GM21360 (cell line): ENCODE measurements around the gene ASTN2.

ENCODE experiments used
- ATAC-seq: cut with Tn5 transposase; IDR thresholded peaks from one replicate; pipeline ENCODE4 v1.9.1; 2021; ENCODE audit warnings: mild to moderate bottlenecking, moderate library complexity; ENCODE audit not compliant: unreplicated experiment

Gene ASTN2

DNA sequence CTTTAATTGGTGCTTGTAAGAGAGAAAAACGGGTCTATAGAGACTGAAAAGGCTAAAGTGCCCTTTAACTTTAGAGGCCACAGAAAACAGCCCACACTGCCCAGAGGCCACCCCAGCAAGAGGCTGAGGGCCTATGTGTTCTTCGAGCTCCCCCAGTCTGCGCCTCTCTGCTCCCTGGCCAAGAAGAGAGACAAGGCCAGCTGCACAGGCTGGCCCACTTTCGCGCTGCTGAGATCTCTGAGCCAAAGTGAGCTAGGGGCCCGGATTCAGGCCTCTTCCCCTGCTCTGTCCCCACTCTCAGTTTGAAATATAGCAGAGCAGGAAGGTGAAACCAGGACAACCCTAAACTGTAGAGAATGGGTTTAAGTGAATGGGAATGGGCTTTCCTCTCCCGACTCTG lies 859.7 kb downstream of the ASTN2 start:
- no peak for ATAC-seq

DNA sequence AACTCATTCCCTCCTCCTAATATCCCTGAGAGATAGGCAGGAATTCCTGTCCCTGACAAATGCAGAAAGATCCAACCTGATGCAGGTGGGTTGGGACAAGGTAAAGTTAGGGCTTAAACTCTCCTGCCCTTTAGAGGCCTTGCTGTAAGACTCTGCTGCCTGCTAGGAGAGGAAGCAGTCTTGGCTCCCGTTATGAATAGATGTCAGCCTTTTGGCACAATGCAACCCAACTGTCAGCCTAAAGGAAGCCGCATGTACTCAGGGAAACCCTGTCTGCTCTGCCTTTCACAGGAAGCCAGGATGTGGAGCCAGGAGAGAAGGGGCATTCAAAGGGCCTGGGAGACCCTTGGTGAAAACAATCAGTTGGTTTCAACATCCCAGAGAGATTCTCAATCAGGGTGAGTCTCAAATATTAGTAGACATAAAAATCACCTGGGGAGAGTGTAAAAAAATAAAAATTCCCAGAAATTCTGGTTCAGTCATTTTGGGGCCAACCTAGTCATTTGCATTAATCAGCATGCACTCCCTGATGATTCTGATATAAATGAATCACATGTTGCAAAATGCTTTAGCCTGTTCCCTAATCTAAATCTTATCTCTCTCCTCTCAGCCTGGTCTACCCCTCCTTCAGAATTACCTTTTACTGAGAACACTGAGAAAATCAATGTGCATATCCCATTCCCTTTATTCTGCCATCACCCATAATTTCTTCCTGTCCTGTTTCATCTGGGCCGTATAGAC lies 864.0 kb downstream of the ASTN2 start:
- ATAC-seq, result no peak

DNA sequence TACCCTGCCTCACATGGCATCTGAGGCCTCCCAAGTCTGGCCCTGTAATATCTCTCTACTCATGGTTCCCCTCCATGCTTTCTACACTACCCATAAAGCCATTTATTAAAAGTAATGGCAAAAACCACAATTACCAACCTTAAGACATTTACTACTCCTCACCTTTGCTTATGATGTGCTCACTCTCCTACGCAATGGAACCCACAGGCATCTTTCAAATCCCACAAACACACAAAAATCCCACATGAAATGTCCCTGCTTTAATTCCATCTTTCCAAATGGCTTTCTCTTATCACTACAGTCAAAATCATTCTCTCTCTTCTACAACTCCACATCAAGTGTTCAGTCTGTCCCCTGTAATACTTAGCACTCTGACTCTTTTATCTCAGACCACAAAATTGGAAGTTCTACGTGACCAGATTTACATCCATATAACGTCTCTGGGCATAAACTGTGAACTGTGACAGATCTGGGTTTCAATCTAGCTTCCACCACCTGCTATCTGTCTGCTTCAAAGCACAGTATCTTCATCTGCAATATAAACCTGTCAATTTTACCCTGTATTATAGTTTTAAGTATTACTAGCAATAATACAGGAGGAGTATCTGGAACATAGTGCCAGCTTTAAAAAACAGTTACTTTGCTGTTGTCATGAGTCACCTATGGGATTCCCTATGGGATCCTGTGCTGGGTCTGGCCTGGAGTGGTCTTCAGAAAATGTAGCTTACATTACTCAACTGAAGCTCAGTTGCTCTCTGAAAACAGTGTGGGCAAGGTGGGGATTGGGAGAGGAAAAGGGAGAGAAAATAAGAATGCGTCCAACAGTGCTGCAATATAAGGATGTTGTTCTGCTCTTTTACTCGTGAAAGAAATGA lies 864.8 kb downstream of the ASTN2 start:
- no peak for ATAC-seq

DNA sequence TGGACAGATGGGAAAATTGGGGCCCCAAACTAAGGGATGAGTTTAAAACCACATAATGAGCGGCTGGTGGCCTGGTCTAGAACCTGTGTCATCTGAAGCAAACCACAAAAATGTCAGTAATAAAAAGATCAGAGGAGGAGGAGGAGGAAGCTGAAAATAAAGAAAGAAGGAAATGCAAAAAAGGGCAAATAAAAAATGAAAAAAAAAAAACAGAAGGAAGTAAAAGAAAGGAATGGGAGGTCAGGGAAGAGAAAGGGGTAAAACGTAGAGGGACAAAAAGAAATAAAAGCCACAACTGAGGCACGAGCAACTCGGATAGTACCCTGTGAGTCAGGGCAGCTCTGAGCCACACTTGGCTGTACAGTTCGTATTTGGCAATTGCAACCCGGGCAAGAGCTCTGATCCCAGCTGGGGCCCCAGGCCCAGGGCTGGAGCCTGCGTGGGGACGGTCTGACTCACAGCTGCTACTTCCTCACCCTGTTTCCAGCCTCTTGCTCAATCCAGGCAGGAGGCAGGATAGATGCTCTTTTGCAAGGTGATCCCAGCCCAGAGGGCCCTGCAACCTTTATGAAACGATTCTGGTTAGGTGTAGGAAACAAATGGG lies 865.7 kb downstream of the ASTN2 start:
- ATAC-seq, result no peak

DNA sequence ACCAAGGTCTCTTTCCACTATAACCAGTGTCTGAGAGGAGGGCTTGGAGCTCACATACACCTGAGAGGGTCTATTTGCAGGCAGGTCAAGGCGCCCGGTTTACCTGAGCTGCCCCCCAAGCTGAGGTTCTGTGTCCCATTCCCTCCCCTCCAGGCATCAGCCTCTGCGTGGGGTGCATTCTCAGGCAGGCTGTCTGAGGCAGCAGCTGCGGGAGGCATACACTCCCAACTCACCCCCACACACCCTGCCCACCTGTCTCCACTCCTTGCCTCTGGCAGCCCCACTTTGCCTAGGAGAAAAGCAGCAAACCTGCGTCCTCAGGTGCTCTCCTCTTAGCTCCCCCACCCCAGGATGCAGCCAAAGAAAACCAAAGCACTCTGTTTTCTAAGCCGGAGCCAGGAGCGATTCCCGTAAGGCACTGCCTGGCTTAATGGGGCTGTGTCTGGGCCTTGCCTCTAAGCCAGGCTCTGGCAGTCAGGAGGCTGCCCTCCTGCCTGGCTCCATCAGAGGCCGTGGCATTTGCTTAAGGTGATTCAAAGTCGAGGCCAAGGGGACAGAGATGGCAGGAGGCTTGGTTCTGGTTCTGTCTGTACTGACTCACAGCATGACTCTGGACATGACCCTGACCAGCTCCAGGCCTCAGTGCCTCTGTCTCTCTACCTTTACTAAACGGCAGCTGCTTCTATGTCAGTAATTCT lies 867.0 kb downstream of the ASTN2 start:
- no peak for ATAC-seq

DNA sequence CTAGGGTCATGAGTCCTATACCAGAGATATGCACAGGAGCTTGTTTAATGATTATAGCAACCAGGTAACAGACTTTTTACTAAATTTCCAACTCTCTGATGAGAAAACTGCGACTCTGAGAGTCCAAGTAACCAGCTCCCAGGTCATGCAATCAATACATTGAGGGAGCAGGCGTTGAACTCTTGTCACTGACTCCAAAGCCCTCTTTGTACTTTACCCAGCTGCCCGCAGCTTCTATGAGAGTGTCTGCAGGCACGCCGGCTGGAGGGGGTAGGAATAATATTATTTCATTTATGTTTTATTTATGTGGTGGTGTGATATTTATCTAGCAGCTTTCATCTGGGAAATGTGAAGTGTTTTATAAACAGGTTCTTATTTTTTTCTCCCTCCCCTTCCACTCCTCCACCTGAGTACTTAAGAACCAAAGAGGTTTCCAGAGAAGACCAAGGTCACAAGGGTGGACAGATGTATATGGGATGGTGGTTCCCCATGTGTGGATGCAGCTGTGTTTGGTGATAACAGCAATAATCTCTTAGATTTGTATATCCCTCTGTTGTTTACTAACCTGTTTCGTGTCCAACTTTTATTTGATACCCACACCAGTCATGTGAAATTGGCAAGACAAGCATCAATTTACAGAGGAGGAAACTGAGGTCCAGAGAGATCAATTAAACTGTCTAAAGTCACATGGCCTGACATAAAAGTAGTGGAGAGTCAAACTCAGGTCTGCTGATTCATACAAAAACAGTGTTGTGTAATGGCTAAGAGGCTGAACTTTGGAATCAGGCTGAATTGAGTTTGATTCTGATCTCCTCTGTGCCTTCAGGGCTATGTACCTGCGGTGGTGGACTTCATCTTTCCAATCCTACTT lies 867.9 kb downstream of the ASTN2 start:
- no peak for ATAC-seq

DNA sequence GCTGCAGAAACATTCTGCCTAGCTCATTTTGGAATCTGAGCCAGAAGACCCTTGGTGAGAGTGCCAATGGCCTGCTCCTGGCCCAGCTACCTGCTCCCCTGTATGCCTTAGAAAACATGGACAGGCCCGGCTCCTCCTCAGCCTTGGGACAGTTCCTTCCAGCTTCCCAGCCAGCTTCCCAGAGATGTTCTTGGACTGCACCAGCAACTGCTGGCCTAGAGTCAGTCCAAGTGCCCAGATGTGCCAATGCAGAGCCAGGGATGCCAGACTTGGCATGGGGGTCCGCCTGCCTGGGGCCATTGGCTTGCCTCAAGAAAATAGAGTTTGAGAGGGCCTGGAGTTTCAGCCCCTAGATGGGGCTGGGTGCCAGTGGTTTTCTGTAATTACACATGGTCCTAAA lies 870.0 kb downstream of the ASTN2 start:
- ATAC-seq, result no peak

DNA sequence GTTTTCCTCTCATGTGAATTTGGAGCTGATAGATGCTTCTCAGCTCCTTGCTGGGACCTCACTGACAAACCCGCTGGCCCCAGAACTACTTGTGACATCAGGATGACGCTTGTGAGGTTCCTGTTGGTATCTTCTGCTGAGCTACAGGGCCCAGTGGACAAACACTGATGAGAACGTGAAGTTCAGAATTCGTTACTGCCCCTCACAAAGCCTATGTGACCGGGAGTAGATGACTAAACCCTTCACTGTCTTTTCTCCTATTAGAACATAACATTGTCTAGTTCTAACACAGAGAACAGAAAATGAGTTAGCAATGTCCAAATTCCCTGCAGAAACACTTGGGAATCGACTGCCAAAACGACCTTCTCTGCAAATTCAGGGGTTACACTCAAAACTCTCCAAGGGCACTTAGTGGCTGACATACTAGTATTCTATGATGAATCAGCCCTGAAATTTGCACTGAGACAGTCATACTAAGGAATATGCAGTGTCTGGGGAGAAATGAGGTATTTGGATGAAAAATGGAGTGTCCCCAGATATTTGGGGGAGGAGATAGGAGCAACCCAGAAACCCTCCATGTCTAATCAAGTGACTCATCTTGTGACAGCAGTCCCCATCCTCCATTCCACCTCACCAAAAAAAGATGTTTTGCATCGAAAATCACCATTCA lies 871.0 kb downstream of the ASTN2 start:
- no peak for ATAC-seq

DNA sequence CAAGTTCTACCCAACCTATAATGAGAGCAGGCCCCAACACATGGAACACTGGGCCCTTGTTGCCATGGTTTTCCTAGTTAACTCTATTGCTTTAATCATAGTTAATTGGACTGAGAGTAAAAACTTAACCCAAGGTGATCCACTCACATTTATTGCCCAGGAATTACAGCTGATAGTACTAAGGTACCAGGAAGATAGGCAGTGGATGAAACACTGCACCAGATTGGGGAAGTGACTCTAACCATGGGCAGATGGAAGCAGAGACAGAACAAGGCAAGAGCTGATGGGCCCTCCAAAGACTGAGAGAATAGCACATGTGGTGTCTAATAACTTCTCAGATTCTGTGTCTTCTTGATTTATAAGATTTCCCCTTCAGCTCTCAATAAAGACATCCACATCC lies 873.5 kb downstream of the ASTN2 start:
- ATAC-seq, result no peak

DNA sequence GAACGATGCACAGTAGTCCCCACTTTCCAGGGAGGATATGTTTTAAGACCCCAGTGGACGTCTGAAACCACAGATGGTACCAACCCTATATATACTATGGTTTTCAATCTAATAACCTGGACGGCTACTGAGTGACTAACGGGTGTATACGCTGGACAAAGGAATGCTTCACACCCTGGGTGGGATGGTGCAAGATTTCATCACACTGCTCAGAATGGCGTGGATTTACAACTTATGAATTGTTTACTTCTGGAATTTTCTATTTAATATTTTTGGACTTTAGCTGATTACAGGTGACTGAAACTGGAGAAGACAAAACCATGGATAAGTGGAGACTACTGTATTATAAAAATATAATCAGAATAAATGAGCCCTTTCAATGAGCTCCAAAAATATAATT lies 875.3 kb downstream of the ASTN2 start:
- ATAC-seq, result no peak

DNA sequence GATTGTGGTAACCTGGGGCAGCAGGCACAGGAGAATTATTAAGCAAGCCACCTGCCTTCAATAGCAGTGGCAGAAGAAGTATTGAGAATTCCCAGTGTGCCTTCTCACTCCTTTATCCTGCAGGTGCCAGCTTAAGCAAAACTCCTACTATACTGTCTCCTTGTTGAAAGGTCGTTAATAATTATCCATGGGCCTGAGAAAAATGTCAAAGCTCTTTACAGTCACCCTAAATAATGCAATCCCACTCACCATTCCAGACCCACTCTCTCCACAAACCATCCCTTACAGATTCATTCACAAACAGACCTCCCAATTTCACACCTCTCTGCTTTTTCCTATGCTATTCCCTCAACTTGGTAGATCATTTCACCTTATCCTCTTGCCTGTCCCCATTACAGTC lies 889.2 kb downstream of the ASTN2 start:
- ATAC-seq, result no peak

DNA sequence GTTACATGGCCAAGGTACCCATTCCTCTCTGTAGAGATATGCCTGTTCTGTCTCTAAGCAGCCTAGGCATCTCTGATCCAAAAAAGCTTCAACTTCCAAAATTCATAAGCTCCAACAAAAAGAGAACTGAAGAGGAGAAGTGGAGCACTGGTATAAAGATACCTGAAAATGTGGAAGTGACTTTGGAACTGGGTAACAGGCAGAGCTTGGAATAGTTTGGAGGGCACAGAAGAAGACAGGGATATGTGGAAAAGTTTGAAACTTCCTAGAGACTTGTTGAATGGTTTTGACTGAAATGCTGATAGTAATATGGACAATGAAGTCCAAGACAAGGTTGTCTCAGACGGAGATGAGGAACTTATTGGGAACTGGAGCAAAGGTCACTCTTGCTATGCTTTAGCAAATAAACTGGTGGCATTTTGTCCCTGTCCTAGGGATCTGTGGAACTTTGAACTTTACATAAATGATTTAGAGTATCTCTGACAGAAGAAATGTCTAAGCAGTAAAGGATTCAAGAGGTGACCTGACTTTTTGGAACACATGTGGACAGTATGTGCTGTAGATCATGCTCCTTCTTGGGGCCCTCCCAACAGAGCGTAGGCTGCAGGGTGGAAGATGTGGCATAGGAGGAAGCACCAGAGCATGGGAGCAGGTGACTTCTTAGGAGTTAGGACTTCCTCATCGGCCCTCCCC lies 889.9 kb downstream of the ASTN2 start:
- no peak for ATAC-seq

DNA sequence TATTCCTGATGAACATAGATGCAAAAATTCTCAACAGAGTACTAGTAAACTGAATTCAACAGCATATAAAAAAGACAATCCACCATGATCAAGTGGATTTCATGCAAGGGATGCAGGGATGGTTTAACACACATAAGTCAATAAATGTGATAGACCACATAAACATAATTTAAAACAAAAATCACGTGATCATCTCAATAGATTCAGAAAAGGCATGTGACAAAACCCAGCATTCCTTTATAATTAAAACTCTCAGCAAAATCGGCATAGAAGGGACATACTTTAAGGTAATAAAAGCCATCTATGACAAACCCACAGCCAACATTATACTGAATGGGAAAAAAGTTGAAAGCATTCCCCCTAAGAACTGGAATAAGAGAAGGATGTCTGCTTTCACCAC lies 894.6 kb downstream of the ASTN2 start:
- no peak for ATAC-seq

DNA sequence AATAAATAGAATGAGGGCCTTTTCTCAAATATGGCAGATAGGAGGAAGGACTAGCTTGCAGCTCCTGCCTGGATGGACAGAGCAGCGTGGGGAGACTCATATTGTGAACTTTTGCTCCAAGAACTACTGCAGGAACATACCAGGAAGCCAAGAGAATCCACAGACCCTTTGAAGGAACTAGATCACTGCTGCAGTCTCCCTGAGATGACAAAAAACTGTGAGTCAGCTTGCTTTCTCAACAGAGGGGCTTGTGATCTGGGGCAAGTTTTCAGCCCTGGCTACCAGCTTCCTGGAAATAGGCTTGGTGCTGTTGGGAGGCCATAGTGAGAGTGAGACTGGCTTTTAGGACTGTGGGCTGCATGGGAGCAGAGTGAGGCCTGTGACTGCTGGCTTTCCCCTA lies 898.4 kb downstream of the ASTN2 start:
- no peak for ATAC-seq

DNA sequence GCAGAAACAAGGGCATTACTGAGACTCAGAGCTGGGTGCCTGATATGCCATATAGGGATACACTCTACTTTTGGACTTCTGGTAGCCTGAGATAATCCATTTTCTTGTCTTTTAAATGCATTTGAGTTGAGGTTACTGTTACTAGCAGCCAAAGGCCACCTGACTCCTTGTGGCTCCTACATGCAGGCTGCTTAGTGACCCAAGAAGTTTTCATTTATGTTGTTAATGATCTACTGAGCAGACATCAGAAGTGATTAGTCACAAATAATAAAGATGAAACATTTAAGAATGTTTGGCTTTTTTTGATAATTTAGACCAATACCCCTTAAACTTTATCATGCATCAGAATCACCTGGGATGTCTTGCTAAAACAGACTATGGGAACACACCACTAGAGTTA lies 899.3 kb downstream of the ASTN2 start:
- no peak for ATAC-seq

DNA sequence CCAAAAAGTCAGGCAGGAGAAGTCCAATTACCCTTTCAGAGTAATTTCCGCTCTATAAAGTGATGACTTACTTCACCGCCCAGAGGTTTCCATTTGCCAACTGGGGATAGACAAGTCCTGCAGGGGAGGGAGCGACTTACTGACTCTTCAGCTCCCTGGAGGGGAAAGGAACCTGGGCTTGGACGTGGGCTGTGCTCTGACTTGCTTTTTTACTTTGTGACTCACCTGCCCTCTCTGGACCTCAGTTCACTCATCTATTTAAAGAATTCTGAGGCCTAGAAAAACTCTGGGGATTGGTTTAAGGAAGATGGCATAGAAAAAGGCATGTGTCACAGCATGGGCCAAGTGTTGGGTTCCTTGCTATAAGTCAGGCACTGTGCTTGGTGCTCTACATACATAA lies 908.2 kb downstream of the ASTN2 start:
- ATAC-seq, result no peak

DNA sequence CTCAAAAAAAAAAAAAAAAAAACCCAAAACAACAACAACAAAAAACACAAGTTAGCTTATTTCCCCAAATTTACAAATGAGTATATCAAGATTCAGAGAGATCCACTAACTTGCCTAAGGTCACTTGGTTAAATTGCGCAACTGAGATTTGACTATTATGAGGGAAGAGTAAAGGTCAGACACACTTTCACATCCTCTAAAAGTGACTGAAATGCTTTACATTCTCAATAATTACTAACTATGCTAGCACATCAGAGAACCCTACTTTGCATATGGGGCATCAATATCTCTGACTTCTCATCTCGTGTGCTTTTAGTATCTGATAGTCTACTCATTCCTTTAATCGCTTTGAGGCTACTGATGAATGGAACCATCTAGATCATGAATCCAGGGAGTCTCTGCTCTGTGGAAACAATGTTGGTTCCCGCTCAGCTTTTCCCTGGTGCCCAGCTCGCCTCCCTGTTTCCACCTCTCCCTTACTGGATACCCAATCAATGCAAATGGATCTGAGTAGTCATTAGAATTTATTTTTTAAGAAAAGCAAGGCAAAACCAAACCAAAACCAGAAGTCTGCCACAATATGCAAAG lies 909.9 kb downstream of the ASTN2 start:
- ATAC-seq, result peak; percentile 95

DNA sequence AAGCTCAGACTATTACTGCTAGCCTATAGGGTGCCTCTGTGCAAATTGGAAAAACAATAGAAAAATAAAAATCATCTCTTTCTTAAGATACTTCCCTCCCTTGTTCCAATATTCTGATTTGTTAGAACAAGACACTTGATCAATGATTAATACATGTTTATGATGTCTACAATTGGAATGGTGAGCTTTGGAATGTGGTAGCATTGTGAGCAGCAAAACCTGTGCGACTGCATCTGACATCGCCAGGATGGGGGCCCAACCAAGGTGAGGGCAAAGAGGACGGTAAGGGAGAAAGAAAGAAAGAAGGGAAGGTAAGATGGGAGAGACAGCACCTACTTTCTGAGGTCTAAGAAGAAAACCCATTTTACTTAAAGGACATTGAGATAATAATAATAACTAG lies 910.8 kb downstream of the ASTN2 start:
- ATAC-seq, result no peak

DNA sequence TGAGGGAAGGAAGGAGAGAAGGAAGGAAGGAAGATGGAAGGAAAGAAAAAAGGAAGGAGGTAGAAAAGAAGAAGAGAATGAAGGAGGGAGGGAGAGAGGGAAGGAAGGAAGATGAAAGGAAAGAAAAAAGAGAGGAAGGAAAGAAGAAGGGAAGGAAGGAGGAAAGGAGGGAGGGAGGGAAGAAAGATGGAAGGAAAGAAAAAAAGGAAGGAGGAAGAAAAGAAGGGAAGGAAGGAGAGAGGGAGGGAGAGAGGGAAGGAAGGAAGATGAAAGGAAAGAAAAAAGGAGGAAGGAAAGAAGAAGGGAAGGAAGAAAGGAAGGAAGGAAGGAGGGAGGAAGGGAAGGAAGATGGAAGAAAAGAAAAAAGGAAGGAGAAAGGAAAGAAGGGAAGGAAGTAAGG lies 912.1 kb downstream of the ASTN2 start:
- ATAC-seq, result no peak
